ENCODE data around the gene TMEM59.

- TF ChIP-seq, protein P1, sequence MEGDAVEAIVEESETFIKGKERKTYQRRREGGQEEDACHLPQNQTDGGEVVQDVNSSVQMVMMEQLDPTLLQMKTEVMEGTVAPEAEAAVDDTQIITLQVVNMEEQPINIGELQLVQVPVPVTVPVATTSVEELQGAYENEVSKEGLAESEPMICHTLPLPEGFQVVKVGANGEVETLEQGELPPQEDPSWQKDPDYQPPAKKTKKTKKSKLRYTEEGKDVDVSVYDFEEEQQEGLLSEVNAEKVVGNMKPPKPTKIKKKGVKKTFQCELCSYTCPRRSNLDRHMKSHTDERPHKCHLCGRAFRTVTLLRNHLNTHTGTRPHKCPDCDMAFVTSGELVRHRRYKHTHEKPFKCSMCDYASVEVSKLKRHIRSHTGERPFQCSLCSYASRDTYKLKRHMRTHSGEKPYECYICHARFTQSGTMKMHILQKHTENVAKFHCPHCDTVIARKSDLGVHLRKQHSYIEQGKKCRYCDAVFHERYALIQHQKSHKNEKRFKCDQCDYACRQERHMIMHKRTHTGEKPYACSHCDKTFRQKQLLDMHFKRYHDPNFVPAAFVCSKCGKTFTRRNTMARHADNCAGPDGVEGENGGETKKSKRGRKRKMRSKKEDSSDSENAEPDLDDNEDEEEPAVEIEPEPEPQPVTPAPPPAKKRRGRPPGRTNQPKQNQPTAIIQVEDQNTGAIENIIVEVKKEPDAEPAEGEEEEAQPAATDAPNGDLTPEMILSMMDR (optimal IDR thresholded peaks at IDR 0.05 in 1 of 3, IDR thresholded peaks at IDR 0.05 in 1 of 3, conservative IDR thresholded peaks at IDR 0.05 in 1 of 3; ENCODE audit: extremely low read depth in 1 of 3, insufficient read depth in 2 of 3, low read length in 3 of 3) = no peak
- TF ChIP-seq EZH2 (IDR thresholded peaks at IDR 0.05; ENCODE audit: low read length) = no peak
These were observed 35.0 kb downstream of the TMEM59 start, which contains the start of gene LDLRAD1 for GRCh38 chr1:54017979-54018378.

Data from keratinocyte (primary cell).